HG03039 (cell line): ENCODE measurements around the gene LENG1.

Experiments used
- ATAC-seq: cut with Tn5 transposase; IDR thresholded peaks from one replicate; pipeline ENCODE4 v1.9.1; 2021; ENCODE audit warnings: mild to moderate bottlenecking, moderate library complexity; ENCODE audit not compliant: unreplicated experiment

The LENG1 gene

GRCh38 chr19:54114340-54115108 is 45.0 kb downstream of the LENG1 start:
- ATAC-seq: no peak

GRCh38 chr19:54109651-54110050 is 49.9 kb downstream of the LENG1 start:
- no peak for ATAC-seq

DNA sequence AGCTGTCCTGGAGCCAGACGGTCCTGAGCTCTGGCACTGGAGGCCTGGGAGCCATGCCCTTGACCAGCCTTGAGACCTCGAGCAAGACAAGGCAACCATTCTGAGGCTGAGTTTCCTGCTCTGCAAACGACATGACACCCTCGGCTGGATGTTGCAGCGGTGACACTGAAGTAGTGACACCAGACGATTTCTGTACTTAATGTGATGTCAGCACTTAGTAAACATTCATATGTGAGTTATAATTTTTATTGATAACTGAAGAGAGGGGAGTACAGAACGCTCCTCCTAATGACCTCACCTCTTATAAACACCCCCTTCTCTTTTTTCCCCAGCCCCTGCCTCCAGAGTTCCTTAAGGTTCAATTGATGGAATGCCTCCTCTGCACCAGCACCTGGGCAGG is 51.0 kb downstream of the LENG1 start:
- ATAC-seq: no peak

DNA sequence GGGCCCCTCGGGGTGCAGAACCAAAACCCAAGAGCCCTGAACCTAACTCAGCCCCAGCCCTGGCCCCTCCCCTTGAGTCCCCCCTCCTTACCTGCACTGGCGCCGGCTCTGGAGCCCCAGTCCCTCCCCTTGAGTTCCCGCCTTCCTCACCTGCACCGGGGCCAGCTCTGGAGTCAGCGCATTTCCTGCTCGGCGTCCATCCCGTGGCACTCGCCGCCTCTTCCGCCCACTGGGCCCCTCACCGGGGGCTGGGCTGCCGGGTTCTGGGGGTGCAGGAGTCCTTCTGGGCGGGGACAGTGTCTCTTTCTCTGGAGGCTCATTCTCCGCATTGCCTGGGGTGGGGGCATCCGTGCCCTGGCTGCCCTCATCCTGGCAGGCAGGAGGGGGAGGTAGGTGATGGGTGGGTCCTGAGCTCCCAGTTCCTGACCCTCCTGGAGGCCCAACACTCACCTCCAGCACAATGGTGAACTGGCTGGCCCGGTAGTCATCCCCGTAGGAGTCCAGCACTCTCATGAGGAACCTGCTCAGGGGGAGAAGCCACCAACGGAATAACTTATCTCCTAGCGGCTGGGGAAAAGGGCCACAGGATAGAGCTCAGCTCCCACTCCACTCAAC is 51.5 kb downstream of the LENG1 start:
- no peak for ATAC-seq

DNA sequence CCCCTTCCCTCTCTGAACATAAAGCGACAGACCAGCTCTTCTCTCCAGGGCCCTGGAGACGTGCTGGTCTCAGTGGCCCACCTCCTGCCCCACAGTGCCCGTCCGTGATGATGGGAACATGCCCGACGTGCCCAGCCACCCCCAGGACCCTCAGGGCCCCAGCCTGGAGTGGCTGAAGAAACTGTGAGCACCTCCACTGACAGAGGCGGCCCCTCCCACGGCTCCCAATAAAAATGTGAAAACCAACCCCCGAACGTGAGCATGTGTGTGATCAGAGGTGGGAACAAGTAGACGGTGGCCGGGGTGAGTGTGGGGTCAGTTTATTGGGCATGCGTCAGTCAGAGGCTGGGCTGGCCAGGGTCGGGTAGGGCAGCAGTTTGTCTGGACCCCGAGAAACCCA is 52.8 kb downstream of the LENG1 start:
- ATAC-seq: no peak

DNA sequence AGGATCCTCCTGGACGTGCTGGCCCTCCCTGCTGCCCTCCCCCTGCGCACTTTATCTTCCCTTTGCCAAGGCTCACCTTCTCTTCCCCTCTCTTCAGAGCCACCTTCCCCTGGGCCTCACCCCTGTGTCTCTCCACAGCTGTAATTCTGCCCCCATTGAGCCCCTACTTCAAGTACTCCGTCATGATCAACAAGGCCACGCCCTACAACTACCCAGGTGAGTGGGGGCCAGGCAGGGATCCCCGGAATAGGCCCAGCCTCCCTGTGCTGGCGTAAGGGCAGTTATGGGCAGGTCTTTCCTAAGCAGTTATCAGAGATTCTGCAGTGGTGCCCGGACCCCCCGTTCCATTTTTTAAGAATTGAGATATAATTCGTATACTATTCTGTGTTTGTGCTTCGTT is 53.7 kb downstream of the LENG1 start:
- ATAC-seq: no peak
